ENCODE data around the gene C1orf116.

C1orf116 gene

DNA sequence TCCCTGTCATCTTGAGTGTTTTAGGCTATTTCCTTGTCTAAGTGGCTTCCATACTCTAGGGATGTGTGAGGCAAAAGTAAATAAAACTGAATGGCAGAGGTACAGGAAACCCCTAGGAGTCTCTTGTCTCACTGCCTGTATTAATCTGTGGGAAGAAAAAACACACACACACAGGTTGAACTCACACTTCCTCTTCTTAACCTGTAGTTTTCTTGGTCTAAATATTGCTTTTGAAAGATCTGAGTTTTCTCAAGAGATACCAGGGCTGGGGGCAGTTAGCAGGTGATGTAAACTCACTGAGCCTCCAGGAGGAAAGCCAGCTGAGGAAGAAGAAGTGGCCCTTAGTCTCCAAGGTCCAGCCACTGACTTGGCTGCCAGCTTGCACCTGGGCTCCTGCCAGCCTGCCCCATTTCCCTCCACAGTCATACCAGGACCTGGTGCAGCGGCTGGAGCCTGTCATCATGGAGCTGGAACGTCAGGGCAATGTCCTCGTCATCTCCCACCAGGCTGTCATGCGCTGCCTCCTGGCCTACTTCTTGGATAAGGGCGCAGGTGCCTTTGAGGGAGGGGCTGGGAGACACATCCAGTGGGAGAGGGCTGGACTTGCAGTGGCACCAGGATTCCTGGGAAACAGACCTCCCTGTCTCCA is 37.4 kb upstream of the C1orf116 start:
- no peak overlapping the region for H3K27ac ChIP-seq
- TF ChIP-seq, protein P1, sequence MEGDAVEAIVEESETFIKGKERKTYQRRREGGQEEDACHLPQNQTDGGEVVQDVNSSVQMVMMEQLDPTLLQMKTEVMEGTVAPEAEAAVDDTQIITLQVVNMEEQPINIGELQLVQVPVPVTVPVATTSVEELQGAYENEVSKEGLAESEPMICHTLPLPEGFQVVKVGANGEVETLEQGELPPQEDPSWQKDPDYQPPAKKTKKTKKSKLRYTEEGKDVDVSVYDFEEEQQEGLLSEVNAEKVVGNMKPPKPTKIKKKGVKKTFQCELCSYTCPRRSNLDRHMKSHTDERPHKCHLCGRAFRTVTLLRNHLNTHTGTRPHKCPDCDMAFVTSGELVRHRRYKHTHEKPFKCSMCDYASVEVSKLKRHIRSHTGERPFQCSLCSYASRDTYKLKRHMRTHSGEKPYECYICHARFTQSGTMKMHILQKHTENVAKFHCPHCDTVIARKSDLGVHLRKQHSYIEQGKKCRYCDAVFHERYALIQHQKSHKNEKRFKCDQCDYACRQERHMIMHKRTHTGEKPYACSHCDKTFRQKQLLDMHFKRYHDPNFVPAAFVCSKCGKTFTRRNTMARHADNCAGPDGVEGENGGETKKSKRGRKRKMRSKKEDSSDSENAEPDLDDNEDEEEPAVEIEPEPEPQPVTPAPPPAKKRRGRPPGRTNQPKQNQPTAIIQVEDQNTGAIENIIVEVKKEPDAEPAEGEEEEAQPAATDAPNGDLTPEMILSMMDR (IDR thresholded peaks at IDR 0.05) = no peak

DNA sequence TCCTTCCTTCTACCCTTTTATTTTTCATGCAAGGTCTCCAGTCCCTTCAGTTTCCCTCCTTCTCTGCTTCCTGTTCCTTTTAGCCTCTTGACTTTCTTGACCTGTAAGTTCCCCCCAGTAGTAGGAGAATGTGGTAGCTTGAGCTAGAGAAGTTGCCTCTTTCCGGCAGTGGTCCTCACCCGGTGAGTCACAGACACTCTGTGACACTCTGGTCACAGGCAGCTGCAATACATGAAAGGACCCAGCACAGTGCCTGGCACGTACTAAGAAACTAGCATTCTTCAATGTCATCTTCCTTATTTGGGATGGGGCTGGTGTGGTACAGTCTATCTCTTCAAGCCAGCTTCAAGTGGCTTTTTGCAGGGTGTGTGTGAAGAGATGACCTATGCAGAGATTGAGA is 36.5 kb upstream of the C1orf116 start:
- DNase-seq (ENCODE audit: low spot score) = no peak
- H3K4me3 ChIP-seq = no peak overlapping the region
- TF ChIP-seq, protein P1 (IDR thresholded peaks at IDR 0.05) = no peak
- no peak overlapping the region for H3K27ac ChIP-seq

More for the DNA sequence above, 37.4 kb upstream of the C1orf116 start:
- H3K4me3 ChIP-seq = no peak overlapping the region
- no peak for DNase-seq (ENCODE audit: low spot score)

DNA sequence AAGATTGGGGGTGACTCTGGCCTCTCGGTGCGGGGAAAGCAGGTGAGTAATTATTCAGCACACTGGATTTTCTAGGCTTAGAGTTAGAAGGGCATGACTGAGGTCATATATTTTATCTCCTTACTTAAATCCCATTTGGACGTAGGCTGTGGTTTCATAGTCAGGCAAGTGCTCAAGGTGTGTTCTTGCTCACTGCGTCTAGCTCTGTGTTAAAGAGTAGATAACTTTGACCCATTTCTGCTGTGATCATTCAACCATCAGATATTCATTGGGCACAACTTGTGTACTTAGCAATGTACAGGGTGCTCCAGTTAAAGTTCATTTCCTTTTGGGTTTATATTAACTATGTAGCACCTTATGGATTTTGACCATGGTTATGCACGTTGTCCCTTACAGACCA is 35.1 kb upstream of the C1orf116 start:
- no peak overlapping the region for H3K27ac ChIP-seq
- TF ChIP-seq, protein P1 (IDR thresholded peaks at IDR 0.05) = no peak
- no peak for DNase-seq (ENCODE audit: low spot score)
- H3K4me3 ChIP-seq = no peak overlapping the region

DNA sequence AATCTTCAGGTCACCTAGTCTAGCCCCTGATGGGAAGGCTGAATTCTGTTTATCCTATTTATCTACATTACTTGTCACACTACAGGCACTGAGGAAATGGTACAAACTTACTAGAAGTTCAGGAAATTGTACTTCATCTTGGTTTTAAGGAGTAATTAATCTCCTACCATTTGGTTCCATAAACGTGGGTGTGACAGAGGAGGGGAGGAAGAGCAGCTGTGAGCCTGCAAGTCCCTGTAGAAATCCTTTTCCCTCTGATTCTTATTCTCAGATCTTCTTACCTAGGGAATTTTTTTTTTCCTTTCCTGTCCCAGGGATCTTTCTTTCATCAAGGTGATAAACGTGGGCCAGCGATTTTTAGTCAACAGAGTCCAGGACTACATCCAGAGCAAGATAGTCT is 34.6 kb upstream of the C1orf116 start:
- TF ChIP-seq, protein P1 (IDR thresholded peaks at IDR 0.05) = no peak
- Histone ChIP-seq H3K4me3 (no peak overlapping the region), H3K27ac (no peak overlapping the region)
- DNase-seq (ENCODE audit: low spot score) = no peak

DNA sequence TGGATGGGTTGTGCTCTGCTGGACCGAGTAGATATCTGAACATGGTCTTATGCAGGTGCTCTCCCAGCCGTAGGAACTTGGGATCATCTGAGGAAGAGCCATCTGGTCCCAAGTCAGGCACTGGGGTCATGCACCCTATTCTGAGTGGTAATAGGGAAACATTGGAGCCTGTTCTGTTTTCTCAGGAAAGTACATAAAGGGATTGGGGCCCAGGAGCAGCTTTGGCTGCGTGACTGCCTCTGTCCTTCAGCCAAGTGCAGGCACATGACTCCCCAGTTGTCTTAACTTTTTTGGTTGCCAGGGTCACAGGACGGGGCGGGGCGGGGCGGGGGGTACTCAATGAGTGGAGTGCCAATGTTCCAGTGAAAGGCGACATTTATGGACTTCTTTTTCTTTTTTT is 32.0 kb upstream of the C1orf116 start:
- H3K27ac ChIP-seq = no peak overlapping the region
- TF ChIP-seq, protein P1 (IDR thresholded peaks at IDR 0.05) = no peak
- no peak for DNase-seq (ENCODE audit: low spot score)
- H3K4me3 ChIP-seq = no peak overlapping the region

DNA sequence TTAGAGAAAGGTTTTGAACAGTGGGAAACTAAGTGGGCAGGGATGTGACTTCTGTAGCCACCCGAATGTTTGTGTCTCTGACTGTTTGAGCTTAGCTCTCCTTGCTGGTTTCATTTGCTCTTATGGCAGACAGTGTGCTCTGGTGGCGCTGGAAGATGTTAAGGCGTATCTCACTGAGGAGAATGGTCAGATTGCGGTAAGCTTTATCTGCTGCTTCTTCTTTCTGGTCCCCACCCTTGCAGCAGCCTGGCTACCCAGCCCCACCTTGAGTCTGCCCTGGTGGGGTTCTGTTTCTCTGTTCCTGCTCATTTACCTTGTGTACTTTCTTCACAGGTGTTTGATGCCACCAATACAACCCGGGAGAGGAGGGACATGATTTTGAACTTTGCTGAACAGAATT is 30.5 kb upstream of the C1orf116 start:
- H3K27ac ChIP-seq = no peak overlapping the region
- no peak overlapping the region for H3K4me3 ChIP-seq
- TF ChIP-seq, protein P1 (IDR thresholded peaks at IDR 0.05) = no peak
- DNase-seq (ENCODE audit: low spot score) = no peak

DNA sequence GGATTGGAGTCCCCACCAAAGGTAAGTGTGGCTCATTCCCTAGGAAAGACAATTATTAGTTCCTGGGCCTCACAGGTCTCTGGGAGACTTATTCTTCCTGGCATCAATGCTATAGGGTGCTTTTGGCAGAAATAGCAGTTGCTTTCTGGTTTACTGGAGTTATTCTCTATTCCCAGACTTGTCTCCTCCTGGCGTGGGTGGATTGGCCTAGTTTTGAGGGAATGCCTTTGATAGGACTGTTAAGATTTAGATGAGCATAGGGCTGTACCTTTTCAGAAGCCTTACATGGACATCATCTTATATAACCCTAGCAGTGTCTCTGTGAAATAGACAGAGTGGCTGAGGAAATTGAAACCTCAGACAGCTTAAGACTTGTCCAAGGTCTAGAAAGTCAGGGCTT is 29.5 kb upstream of the C1orf116 start:
- DNase-seq (ENCODE audit: low spot score) = no peak
- no peak overlapping the region for H3K27ac ChIP-seq
- TF ChIP-seq, protein P1 (IDR thresholded peaks at IDR 0.05) = no peak
- no peak overlapping the region for H3K4me3 ChIP-seq

Measured in coronary artery (tissue), 2 donors.